ENCODE results near the gene EEFSEC.

GRCh38 chr3:128203169-128203568 lies 49.9 kb downstream of the EEFSEC start:
- TF ChIP-seq, protein P1, sequence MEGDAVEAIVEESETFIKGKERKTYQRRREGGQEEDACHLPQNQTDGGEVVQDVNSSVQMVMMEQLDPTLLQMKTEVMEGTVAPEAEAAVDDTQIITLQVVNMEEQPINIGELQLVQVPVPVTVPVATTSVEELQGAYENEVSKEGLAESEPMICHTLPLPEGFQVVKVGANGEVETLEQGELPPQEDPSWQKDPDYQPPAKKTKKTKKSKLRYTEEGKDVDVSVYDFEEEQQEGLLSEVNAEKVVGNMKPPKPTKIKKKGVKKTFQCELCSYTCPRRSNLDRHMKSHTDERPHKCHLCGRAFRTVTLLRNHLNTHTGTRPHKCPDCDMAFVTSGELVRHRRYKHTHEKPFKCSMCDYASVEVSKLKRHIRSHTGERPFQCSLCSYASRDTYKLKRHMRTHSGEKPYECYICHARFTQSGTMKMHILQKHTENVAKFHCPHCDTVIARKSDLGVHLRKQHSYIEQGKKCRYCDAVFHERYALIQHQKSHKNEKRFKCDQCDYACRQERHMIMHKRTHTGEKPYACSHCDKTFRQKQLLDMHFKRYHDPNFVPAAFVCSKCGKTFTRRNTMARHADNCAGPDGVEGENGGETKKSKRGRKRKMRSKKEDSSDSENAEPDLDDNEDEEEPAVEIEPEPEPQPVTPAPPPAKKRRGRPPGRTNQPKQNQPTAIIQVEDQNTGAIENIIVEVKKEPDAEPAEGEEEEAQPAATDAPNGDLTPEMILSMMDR (IDR thresholded peaks at IDR 0.05; ENCODE audit: low read depth, low read length): no peak
- no peak for TF ChIP-seq EZH2phosphoT487 (IDR thresholded peaks at IDR 0.05; ENCODE audit: low read depth)

Measured in OCI-LY3 (cell line).